Hepatocyte (in vitro differentiated cells): ENCODE results near the gene ELMO2.

Experiments
- CTCF ChIP-seq: fragments of 200-600 bp; sonication (generic); IDR thresholded peaks from 2 replicates; pipeline ENCODE4 v1.5.1; 2016; ENCODE audit warnings: antibody characterized with exemption, mild to moderate bottlenecking; ENCODE audit not compliant: poor library complexity
- EZH2 ChIP-seq: fragments of 200-600 bp; sonication (generic); IDR thresholded peaks from 2 replicates; pipeline ENCODE4 v1.6.1; 2016; ENCODE audit warnings: antibody characterized with exemption, mild to moderate bottlenecking, borderline replicate concordance
- EZH2phosphoT487 ChIP-seq: fragments of 200-600 bp; sonication (generic); IDR thresholded peaks from one replicate; pipeline ENCODE4 v1.6.1; 2018; ENCODE audit warnings: antibody characterized with exemption, mild to moderate bottlenecking, low read depth, moderate library complexity; ENCODE audit not compliant: unreplicated experiment, severe bottlenecking

- no peak for TF ChIP-seq EZH2phosphoT487
- TF ChIP-seq CTCF = no peak
- TF ChIP-seq EZH2 = no peak
Observed at GRCh38 chr20:46368902-46369268, 37.5 kb downstream of the ELMO2 start.
